ENCODE data around the gene OCIAD1.
A peak's percentile ranks its signal among the peaks of the same experiment; 100 is the strongest.
"Not testable (repeated sequence)": the region's sequence is repeated elsewhere in the genome, so short reads cannot be mapped to it uniquely, and the experiment has no call there.

The OCIAD1 gene, protein sequence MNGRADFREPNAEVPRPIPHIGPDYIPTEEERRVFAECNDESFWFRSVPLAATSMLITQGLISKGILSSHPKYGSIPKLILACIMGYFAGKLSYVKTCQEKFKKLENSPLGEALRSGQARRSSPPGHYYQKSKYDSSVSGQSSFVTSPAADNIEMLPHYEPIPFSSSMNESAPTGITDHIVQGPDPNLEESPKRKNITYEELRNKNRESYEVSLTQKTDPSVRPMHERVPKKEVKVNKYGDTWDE

DNA sequence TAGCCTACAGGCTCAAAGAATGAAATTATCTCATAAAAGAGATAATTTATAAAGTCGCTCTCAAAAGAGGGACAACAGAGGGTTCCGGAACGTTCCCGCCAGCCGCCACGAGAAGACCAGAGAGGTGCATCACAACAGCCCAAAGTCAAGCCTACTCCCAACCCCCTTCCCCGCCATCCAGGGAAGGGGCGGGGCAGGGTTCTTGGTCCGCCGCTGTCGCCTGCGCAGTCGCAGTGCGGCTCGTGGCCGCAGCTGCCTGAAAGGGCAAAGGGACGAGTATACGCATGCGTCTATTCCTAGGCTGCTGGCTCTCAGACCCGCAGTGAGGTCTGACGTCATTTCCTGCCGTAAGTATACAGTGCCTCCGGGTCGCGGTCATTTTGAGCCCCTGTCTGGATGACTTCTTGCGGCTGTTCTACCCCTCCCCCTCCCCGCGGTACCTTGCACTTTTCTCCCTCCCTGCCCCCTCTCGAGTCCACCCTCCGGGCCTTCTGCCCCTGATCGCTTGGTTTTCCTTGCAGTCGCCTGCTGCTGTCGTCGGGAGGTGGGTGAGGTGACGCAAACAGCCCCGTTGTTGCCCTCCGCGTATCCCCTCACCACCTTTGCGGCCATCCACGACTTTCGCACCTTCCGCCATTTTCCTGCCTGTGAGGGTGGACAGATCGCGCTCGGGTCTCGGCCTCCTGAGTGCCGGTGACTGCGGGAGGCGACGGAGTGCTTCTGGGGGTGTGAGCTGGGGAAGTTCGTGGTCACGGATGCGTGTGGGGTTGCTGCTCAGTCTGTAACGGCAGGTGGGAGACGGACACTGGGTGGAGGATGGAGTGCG lies at the start of gene OCIAD1:
OCIAD1 (plus strand) TSS at position 383 of the 826 bp plus-strand sequence. CDS start 1,537 bp downstream, outside the sequence.
- Mint-ChIP-seq H3K27ac (peak within 1 kb of the TSS; percentile 100), H3K9me3 (peaks cover 9% of the 10 kb centered on the region), H3K27me3 (peaks cover 5% of the 10 kb centered on the region), H3K4me3 (peak within 1 kb of the TSS; percentile 100), H3K36me3 (ENCODE audit: low read depth) (peaks cover 17% of the 10 kb centered on the region), H3K4me1 (peaks cover 30% of the 10 kb centered on the region)
- DNase-seq (peak; percentile 92), ATAC-seq (peak; percentile 99)

DNA sequence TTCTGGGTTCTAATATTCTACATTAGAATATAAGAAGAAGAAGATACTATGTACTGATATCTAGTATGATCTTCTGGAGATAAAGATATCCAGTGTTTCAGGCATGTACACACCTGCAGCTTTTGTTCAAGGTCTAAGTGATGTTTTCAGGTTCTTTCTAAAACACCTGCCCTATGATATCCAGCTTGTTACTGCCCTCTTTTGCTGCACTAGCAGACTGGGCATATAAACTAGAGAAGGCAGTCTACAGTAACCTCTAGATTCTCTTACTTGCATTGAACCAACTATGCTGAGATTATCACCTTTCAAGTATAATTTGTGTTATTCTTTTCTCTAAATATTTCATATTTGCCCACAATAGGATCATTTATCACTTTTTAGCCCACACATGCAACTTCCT lies 48.9 kb upstream of the OCIAD1 start:
- no peak overlapping the region for H3K27ac Mint-ChIP-seq
- ATAC-seq, result no peak
- H3K4me3 Mint-ChIP-seq, result no peak overlapping the region
- no peak for DNase-seq
- no peaks in the 10 kb centered on the region for H3K9me3 Mint-ChIP-seq
- no peaks in the 10 kb centered on the region for H3K27me3 Mint-ChIP-seq
- no peaks in the 10 kb centered on the region for H3K36me3 Mint-ChIP-seq (ENCODE audit: low read depth)
- peaks cover 25% of the 10 kb centered on the region for H3K4me1 Mint-ChIP-seq

DNA sequence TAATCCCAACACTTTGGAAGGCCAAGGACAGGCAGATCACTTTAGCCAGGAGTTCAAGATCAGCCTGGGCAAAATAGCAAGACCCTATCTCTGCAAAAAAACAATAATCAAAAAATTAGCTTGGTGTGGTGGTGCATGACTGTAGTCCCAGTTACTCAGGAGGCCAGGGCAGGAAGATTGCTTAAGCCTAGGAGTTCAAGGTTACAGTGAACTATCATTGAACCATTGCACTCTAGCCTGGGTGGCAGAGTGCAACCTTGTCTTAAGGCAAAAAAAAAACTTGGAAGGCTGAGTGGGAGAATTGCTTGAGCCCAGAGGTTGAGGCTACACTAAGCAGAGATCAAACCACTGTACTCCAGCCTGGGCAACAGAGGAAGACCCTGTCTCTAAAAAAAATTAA lies 45.6 kb upstream of the OCIAD1 start:
- no peaks in the 10 kb centered on the region for H3K9me3 Mint-ChIP-seq
- DNase-seq (no peak), ATAC-seq (no peak)
- H3K36me3 Mint-ChIP-seq (ENCODE audit: low read depth), result no peaks in the 10 kb centered on the region
- H3K27ac Mint-ChIP-seq, result no peak overlapping the region
- H3K4me3 Mint-ChIP-seq, result no peak overlapping the region
- no peaks in the 10 kb centered on the region for H3K27me3 Mint-ChIP-seq
- H3K4me1 Mint-ChIP-seq, result peaks cover 9% of the 10 kb centered on the region

DNA sequence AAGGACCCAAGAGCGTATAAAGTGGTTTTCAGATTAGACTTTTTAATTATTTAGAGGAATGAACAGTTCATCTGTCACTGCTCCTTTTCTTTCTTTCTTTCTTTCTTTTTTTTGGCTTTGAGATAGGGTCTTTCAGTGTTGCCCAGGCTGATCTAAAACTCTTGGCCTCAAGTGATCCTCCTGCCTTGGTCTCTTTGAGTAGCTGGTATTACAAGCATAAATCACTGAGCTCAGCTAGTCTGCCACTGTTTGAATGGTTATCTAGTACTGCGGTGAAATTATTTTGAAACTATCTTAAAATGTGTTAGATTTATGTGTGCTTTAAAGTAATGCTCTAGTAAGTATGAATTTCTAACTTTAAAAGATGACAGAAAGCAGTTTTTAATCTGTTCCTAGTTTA lies 44.3 kb upstream of the OCIAD1 start:
- Mint-ChIP-seq H3K4me1 (no peaks in the 10 kb centered on the region), H3K27ac (no peak overlapping the region), H3K9me3 (no peaks in the 10 kb centered on the region), H3K4me3 (no peak overlapping the region), H3K36me3 (ENCODE audit: low read depth) (no peaks in the 10 kb centered on the region), H3K27me3 (no peaks in the 10 kb centered on the region)
- no peak for DNase-seq
- ATAC-seq, result no peak

DNA sequence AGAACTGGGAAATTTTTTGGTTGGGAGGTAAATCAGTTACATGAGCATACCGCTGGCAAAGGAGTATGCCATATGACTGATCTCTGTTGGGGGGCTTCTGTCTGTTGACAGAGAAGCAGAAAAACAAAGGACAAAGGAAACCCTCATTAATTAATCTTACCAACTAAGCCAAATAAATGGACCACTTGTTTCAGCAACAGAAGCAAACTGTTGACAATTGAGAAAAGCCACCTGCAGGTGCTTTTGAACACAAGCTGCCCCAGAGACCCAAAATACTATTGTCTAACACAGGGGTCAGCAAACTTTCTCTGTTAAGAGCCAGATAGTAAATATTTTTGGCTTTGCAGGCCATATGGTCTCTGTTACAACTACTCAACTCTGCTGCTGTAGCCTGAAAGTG lies 43.8 kb upstream of the OCIAD1 start:
- Mint-ChIP-seq H3K4me1 (peaks cover 2% of the 10 kb centered on the region), H3K27ac (no peak overlapping the region), H3K27me3 (no peaks in the 10 kb centered on the region), H3K9me3 (no peaks in the 10 kb centered on the region), H3K36me3 (ENCODE audit: low read depth) (no peaks in the 10 kb centered on the region), H3K4me3 (no peak overlapping the region)
- no peak for DNase-seq
- no peak for ATAC-seq

DNA sequence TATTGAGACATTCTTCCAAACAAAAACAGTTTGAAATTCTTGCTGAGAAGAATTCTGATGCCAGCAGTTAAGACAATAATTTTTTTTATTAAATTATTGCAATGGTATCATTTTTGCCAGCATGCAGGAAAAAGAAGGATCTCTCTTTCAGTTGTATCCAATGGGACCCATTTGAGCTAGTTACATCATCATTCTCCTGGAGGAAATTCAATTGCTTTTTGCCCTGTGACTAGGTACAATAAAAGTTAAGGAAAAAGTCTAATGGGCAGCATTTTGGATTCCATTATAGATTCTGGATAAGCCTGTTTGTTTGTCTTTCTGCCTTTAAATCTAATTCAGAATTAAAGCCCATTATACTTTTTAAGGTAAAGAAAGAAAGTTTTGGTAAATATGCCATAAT lies 40.3 kb upstream of the OCIAD1 start:
- DNase-seq, result no peak
- ATAC-seq, result no peak
- no peak overlapping the region for H3K4me3 Mint-ChIP-seq
- no peaks in the 10 kb centered on the region for H3K27me3 Mint-ChIP-seq
- H3K9me3 Mint-ChIP-seq, result no peaks in the 10 kb centered on the region
- no peak overlapping the region for H3K27ac Mint-ChIP-seq
- no peaks in the 10 kb centered on the region for H3K36me3 Mint-ChIP-seq (ENCODE audit: low read depth)
- peaks cover 16% of the 10 kb centered on the region for H3K4me1 Mint-ChIP-seq

DNA sequence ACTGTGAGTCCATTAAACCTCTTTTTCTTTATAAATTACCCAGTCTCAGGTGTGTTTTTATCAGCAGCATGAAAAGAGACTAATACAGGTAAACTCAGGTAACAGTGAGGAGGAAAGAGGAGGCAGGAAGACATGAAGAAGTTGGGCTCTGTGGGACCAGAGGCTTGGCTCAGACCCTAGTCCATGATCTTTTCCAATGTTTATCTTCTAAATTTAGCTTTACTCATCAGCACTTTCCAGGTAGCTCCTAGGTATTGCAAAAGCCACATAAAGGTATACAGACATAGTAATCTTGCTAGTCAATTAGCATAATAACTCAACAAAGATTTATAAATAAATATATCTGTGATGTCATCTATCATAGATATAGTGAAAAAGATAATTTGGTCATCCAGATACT lies 39.6 kb upstream of the OCIAD1 start:
- H3K27ac Mint-ChIP-seq, result no peak overlapping the region
- no peaks in the 10 kb centered on the region for H3K27me3 Mint-ChIP-seq
- H3K4me3 Mint-ChIP-seq, result no peak overlapping the region
- H3K4me1 Mint-ChIP-seq, result peaks cover 16% of the 10 kb centered on the region
- no peaks in the 10 kb centered on the region for H3K9me3 Mint-ChIP-seq
- no peak for ATAC-seq
- no peaks in the 10 kb centered on the region for H3K36me3 Mint-ChIP-seq (ENCODE audit: low read depth)
- DNase-seq, result no peak

DNA sequence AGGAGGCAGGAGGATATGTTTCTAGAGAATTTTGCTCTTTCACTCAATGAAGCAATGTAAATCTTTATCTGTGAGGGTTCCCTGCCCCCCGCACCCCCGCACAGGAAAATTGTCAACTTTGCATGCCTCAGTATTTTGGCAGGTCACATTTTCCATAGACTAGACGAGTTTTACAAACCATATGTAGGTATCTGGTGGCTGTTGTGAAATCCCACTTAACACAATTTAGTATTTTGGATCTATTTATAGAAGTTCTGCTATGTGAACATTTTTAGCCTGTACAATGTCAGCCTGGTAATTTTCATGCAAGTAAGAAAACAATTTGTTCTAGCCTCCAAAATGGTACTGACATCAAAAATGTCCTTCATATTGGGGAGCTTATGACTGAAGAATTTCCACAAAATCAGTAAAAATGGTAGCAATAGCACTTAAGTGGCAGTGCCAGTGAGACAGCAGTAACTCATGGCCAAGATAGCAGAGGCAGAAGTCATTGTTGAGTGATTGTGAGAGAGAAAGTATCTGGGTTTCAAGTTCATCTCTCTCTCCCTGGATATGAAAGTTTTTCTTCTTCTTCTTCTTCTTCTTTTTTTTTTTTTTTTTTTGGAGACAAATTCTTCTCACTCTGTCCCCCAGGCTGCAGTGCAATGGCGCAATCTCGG lies 38.4 kb upstream of the OCIAD1 start:
- peak; percentile 33 for DNase-seq
- Mint-ChIP-seq H3K27ac (peak overlapping the region; percentile 55), H3K4me3 (no peak overlapping the region), H3K36me3 (ENCODE audit: low read depth) (no peaks in the 10 kb centered on the region), H3K4me1 (peaks cover 16% of the 10 kb centered on the region), H3K9me3 (no peaks in the 10 kb centered on the region), H3K27me3 (no peaks in the 10 kb centered on the region)
- peak; percentile 82 for ATAC-seq

DNA sequence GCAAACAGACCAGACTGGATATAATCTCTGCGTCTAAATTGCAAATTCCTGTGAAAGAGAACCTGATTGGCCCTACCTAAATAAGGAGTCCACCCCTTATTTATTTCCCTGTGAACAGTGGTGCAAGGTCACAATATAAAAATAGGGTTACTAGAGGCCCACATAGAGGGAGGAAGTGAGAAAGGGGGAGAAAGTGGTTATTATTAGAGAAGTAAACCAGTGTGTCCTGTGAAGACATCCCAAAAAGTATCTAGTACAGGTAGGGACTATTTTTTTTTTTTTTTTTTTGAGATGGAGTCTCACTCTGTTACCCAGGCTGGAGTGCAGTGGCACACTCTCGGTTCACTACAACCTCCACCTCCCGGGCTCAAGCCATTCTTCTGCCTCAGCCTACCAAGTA lies 35.8 kb upstream of the OCIAD1 start:
- no peak overlapping the region for H3K27ac Mint-ChIP-seq
- H3K4me3 Mint-ChIP-seq, result no peak overlapping the region

DNA sequence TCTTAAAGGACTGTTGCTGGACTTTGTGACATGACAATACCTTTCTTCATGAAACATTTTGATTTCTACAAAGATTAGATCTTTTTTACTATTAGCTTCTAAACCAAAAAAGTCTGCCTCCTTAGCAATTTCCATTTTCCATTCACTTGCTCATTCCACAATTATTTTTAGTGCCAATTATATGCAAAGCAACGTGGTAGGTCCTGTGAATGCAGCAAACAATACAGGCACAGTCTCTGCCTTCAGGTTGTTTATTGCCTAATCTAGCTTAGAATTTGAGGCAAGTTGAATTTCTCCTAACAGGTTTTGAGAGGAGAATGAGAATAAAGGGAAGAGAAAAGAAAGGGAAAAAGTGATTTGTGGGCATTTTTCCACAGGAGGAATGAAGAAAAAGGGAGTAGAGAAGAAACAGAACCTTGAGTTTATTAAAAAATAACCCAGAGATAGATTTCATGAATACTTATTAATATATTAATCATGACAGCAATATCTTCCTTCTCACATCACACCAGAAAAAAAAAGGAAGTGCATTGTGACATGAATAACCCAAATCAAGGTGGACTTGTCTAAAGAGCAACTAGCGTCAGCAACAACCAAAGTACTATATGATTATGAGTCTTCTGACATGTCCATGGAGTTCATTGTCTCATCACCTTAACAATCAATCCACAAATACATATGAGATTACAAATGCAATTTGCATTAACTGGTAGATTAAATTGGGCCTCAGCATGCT lies 34.5 kb upstream of the OCIAD1 start:
- DNase-seq, result no peak
- no peaks in the 10 kb centered on the region for H3K9me3 Mint-ChIP-seq
- H3K27me3 Mint-ChIP-seq, result no peaks in the 10 kb centered on the region
- peaks cover 16% of the 10 kb centered on the region for H3K4me1 Mint-ChIP-seq
- no peaks in the 10 kb centered on the region for H3K36me3 Mint-ChIP-seq (ENCODE audit: low read depth)
- no peak overlapping the region for H3K4me3 Mint-ChIP-seq
- H3K27ac Mint-ChIP-seq, result no peak overlapping the region
- ATAC-seq, result no peak

More for the DNA sequence above, 35.8 kb upstream of the OCIAD1 start:
- ATAC-seq, result no peak
- H3K4me1 Mint-ChIP-seq, result peaks cover 16% of the 10 kb centered on the region
- no peaks in the 10 kb centered on the region for H3K27me3 Mint-ChIP-seq
- DNase-seq, result no peak
- H3K9me3 Mint-ChIP-seq, result no peaks in the 10 kb centered on the region
- H3K36me3 Mint-ChIP-seq (ENCODE audit: low read depth), result no peaks in the 10 kb centered on the region

DNA sequence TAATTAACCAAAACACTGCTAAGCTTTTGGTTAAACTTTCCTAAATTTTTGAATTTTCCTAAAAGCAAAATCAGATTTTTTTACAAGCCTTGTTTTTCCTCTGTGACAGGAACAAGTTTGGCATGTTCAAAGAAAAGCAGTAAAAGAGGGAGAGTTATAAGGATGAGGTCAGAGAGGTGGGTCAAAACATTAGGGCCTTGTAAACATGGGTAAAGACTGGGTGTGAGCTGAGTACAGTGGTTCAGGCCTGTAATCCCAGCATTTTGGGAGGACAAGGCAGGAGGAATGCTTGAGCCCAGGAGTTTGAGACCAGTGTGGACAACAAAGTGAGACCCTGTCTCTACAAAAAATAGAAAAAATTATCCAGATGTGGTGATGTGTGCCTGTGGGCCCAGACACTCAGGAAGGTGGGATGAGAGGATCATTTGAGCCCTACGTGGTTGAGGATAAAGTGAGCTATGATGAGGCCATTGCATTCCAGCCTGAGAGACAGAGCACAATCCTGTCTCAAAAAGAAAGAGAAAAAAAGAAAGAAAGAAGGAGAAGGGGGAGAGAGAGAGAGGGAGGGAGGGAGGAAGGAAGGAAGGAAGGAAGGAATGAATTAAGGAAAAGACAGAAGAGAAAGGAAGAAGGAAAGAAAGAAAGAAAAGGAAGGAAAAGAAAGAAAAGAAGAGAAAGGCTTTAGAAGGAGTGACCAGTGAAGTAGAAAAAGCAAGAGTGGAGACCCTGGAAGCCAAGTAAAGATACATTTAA lies 33.8 kb upstream of the OCIAD1 start:
- no peaks in the 10 kb centered on the region for H3K27me3 Mint-ChIP-seq
- ATAC-seq, result no peak
- H3K4me3 Mint-ChIP-seq, result no peak overlapping the region
- H3K36me3 Mint-ChIP-seq (ENCODE audit: low read depth), result no peaks in the 10 kb centered on the region
- H3K4me1 Mint-ChIP-seq, result peaks cover 14% of the 10 kb centered on the region
- DNase-seq, result no peak
- H3K9me3 Mint-ChIP-seq, result no peaks in the 10 kb centered on the region
- H3K27ac Mint-ChIP-seq, result no peak overlapping the region

DNA sequence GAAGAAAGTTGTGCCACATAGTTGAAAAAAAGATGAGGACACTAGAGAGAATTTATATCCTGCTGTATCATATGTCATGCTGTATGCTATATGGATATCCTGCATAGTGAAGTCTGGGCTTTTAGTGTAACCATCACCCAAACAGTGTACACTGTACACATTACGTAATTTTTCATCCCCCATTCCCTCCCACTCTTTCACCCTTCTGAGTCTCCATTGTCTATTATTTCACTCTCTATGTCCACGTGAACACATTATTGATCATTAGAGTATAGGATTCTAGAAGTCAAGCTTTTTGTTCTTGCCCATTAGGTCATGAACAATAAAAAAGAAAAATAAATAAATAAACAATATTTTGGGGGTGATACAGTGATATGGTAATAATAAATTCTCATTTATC lies 32.8 kb upstream of the OCIAD1 start:
- no peak for DNase-seq
- no peak overlapping the region for H3K4me3 Mint-ChIP-seq
- H3K9me3 Mint-ChIP-seq, result no peaks in the 10 kb centered on the region
- no peaks in the 10 kb centered on the region for H3K27me3 Mint-ChIP-seq
- H3K36me3 Mint-ChIP-seq (ENCODE audit: low read depth), result no peaks in the 10 kb centered on the region
- no peak for ATAC-seq
- no peak overlapping the region for H3K27ac Mint-ChIP-seq
- H3K4me1 Mint-ChIP-seq, result peaks cover 4% of the 10 kb centered on the region

DNA sequence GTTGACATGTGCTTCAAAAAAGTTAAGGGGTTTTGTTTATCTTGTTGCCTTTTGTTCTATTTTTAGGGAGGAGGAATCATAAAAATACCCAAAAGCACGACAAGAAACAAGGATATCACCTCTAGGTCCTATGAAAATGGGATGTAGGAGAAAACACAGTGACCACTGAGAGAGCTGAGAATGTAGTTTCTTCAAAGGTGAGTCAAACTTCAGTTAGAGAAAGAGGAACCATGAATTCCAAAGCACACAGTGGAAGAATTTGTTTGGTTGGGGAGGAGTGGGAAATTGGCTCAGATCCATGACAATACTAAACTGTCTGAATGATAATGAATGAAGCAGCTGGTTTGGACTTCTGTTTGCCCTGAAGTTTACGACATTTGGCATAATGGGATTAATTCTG lies 31.7 kb upstream of the OCIAD1 start:
- no peak for ATAC-seq
- Mint-ChIP-seq H3K27ac (no peak overlapping the region), H3K9me3 (no peaks in the 10 kb centered on the region), H3K4me1 (no peaks in the 10 kb centered on the region), H3K36me3 (ENCODE audit: low read depth) (no peaks in the 10 kb centered on the region), H3K4me3 (no peak overlapping the region), H3K27me3 (no peaks in the 10 kb centered on the region)
- no peak for DNase-seq

DNA sequence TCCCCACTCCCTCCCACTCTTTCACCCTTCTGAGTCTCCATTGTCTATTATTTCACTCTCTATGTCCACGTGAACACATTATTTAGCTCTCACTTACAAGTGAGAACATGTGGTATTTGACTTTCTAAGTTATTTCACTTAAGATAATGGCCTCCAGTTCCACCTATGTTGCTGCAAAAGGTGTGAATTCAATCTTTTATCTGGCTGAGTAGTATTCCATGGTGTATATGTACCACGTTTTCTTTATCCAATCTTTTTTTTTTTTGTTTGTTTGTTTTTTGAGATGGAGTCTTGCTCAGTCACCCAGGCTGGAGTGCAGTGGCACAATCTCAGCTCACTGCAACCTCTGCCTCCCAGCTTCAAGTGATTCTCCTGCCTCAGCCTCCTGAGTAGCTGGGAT lies 30.7 kb upstream of the OCIAD1 start:
- not testable (repeated sequence) for H3K9me3 Mint-ChIP-seq, H3K27me3 Mint-ChIP-seq

More for the DNA sequence above, 30.7 kb upstream of the OCIAD1 start:
- H3K27ac Mint-ChIP-seq; H3K4me3 Mint-ChIP-seq; H3K4me1 Mint-ChIP-seq; ATAC-seq; DNase-seq; H3K36me3 Mint-ChIP-seq (ENCODE audit: low read depth): not testable (repeated sequence)

Data from activated naive CD8-positive, alpha-beta T cell treated with anti-CD3 and anti-CD28 coated beads, Interleukin-2, amount 50 U/mL, for 24 hours (primary cell).